CD4-positive, alpha-beta T cell treated with Interferon alpha-2 for 1 hour (primary cell): ENCODE results near the gene CPA5.

ENCODE experiments used
- DNase-seq, 2 donors: peaks; one replicate each; pipeline ENCODE4 v3.0.0-alpha.2; 2020 to 2022

The CPA5 gene

DNA sequence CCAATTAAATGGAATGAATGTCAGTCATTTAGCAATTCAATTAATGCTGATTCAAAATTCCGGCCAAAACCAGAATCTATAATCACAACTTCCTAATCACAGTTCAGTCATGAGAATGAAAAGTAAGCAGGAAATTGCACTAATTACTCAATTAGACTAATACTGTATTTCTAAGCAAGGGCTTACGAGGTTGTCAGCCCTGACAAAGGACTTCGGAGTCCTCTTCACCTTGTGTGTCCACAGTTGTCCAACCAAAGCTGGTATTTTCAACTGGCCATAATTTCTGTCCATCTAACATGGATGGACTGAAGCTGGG lies 53.1 kb downstream of the CPA5 start:
- no peak for DNase-seq

- no peak for DNase-seq
Measured at GRCh38 chr7:130398526-130399090, 54.0 kb downstream of the CPA5 start.

DNA sequence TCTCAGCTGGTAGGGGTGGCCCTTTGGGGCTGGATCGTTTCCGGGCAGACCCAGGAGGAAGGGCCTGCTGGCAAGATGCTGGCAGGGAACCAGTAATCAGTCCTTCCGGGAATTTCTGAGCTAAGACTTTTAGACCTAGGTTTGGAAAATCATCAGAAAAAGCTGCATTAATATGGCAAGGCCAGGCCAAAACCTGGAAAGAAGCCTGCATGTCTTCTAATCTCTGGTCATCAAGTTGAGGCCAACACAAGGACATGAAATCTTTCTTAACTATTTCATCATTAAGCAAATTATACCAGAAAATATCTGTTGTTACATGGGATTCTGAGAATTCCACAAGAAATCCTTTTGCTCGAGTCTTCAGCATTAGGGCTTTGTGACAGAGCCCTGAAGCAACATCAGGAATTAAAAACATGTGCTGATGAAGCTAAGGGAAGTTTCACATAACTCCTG lies 55.5 kb downstream of the CPA5 start:
- no peak for DNase-seq

DNA sequence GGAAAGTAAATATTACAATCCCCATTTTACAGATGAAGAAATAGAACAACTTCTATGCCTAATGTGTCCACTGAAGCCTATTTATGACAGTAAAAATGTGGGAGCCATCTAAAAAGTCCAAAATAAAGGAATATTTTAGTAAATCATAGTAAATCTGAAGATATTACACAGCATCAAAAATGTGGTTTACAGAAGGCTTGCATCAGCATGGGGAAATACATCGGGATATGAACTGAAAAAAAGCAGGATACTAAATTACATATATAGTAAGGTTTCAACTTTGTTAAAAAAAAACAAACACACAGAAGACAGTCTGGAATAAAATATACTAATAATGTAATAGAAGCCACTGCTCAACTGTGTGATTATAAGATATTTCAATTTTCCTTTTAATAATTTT lies 56.5 kb downstream of the CPA5 start:
- no peak for DNase-seq

GRCh38 chr7:130401578-130401977 lies 57.0 kb downstream of the CPA5 start:
- DNase-seq = no peak

DNA sequence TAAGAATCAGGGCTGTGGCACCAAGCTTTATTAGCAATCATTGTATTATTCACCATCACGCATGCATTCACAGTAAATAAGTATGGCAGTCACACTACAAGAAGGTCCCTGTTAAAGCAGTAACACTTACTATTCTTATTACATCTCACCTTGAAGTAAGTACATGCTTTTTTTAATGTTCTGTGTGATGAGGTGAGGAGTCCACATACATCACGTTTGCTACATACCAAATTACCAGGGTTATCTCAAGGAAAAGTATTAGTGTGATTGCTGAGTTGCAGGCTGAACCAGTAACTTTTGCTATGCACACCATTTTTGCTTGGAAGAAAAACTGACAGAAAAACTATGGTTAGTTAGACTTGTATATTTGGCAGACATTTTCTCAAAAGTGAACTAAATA lies 60.4 kb downstream of the CPA5 start:
- DNase-seq = no peak

DNA sequence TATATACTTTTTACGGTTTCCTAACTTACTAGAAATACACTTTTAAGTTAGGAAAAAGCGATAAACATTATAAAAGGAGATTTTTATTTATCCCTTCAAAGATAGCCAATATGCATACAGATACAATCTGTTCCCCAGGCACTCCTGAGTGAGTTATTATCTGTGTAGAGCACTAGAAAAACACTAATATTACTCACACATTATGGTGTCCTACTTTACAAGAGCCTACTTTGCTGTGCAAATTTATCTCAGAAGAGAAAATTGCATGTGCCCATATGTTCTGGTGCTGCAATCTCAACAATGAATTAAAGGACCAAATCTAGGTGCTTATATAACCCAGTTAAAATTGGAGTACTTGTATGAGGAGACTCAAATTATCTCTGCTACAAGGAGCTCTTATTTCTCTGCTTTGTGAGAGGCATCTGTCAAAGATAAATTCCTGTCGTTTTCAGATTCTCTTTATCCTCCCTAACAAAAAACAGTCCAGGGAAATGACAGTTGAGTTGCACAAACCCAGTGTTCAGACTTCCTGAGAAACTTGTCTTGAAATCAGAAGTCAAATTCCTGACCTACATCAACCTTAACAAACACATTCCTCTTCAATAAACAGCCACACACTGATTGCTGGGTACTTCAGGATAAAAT lies 64.6 kb downstream of the CPA5 start:
- no peak for DNase-seq

GRCh38 chr7:130409712-130410072 lies 65.1 kb downstream of the CPA5 start:
- DNase-seq = no peak

DNA sequence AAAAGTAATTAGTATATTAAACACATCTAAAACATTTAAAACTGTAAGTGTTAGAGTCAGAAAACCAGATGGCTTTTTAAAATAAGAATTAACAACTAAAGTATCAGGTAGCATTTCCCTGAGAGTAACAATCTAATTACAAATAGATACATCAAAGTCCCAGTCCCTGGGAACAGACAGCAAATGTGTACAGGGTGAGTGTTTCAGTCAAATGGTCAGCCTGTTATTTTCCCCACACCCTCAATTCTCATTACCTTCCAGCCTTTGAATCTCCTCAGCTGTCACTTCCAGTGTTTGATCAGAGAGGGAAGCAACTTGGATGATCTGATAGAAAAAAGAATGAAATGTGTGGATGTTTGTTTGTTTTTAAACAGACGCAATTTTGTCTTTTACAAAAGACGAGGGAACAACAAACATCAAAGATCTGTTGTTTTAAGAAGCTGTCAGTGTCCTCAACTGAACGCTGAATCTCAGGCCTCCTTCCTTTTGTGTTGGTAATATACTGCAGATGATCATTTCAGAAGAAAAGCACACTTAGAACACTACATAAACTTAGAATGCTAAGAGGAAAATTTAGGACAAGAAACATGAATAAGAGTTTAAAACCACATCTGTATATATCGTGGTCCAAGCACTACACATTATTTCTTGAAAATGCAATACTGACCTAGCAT lies 66.4 kb downstream of the CPA5 start:
- DNase-seq = no peak

DNA sequence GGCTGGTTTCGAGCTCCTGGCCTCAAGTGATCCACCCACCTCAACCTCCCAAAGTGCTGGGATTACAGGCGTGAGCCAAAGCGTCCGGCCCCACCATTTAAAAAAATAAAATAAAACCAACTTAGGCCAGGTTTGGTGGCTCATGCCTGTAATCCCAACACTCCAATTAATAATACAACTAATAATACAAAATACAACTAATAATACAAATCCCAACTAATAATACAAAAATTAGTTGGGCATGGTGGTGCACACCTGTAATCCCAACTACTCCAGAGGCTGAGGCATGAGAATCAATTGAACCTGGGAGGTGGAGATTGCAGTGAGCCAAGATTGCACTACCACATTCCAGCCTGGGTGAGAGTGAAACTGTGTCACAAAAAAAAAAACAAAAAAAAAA lies 68.6 kb downstream of the CPA5 start:
- no peak for DNase-seq

DNA sequence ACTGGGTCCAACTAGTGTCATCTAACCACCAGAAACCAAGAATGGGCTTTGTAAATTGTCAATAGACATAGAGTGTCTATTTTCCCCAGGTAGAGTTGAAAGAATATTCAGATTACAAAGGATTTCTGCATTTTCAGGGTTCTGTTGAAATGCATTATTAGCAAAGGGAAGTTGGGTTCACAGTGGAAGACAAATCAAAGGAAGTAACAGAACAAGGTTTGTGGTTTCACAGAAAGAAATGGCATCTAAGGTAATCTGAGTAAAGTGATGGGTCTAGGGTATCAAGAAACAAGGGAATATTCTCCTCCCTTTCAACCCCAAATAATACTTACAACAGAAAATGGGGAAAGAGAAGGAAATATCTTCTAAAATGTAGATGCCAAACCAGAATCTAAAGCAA lies 70.4 kb downstream of the CPA5 start:
- DNase-seq = peak in 1 of 2 donors; percentile 4

- no peak for DNase-seq
Measured at GRCh38 chr7:130417213-130417612, 72.6 kb downstream of the CPA5 start.

DNA sequence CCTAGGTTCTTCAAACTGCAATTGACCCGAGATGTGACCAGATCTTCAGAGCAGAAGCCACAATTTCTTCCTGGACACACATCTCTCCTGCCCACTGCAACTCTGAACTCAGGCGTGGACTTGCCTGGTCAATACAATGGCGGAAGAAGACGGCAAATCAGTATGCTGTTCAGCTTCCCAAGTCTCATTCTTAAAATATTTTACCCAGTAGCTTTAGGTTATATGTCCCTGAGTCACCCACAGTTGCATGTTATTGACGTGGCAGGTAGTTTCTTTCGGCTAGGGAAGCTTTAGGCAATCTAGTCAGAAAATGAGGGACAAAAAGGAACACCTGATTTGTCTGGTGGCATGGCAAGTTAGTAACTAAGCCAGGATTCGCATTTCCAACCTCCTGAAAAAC lies 73.7 kb downstream of the CPA5 start:
- DNase-seq = no peak
